IPS DF 6.9 (cell line): ENCODE measurements around the gene SLC38A6.

Experiments used
- DNase-seq: peaks from one replicate; pipeline ENCODE4 v3.0.0-alpha.2; 2013; ENCODE audit warnings: low read depth, low spot score
- H3K27ac ChIP-seq: one replicate; pipeline ENCODE4 v1.5.1; 2013; ENCODE audit warnings: low read length, control low read depth
- H3K27me3 ChIP-seq: 2 replicates; pipeline ENCODE4 v1.6.1; 2013; ENCODE audit warnings: mild to moderate bottlenecking, low read length; ENCODE audit not compliant: control insufficient read depth, insufficient read depth
- H3K36me3 ChIP-seq: 2 replicates; pipeline ENCODE4 v1.6.1; 2013; ENCODE audit warnings: low read length; ENCODE audit not compliant: control insufficient read depth, insufficient read depth
- H3K4me1 ChIP-seq: 2 replicates; pipeline ENCODE4 v1.6.1; 2013; ENCODE audit warnings: low read length; ENCODE audit not compliant: control insufficient read depth, insufficient read depth
- H3K4me3 ChIP-seq: 2 replicates; pipeline ENCODE4 v1.5.1; 2013; ENCODE audit warnings: mild to moderate bottlenecking, low read length
- H3K9me3 ChIP-seq: 2 replicates; pipeline ENCODE4 v1.6.1; 2013; ENCODE audit warnings: low read length, inconsistent platforms; ENCODE audit not compliant: control insufficient read depth, insufficient read depth
- WGBS: extraction: QIAGEN DNeasy Blood & Tissue Kit; methylation state at CpG from one replicate; pipeline ENCODE4 v1.1.7; 2013; ENCODE audit warnings: mixed read lengths, missing lambda C conversion rate; ENCODE audit not compliant: insufficient read length, insufficient coverage; 5-methylcytosine and 5-hydroxymethylcytosine counted together

The SLC38A6 gene

GRCh38 chr14:60958146-60958545 lies 22.9 kb upstream of the SLC38A6 start:
- no peak for DNase-seq
- Histone ChIP-seq H3K4me1 (no peaks in the 10 kb centered on the region), H3K27me3 (no peaks in the 10 kb centered on the region), H3K27ac (no peak overlapping the region), H3K9me3 (no peaks in the 10 kb centered on the region), H3K36me3 (no peaks in the 10 kb centered on the region), H3K4me3 (no peak overlapping the region)

GRCh38 chr14:60963761-60964160 lies 17.3 kb upstream of the SLC38A6 start:
- no peak overlapping the region for H3K27ac ChIP-seq
- no CpG with 5 or more reads among the region's 2 CpGs for WGBS

GRCh38 chr14:60964904-60965303 lies 16.1 kb upstream of the SLC38A6 start:
- Histone ChIP-seq H3K9me3 (no peaks in the 10 kb centered on the region), H3K4me3 (no peak overlapping the region), H3K4me1 (no peaks in the 10 kb centered on the region), H3K27me3 (no peaks in the 10 kb centered on the region), H3K27ac (no peak overlapping the region), H3K36me3 (no peaks in the 10 kb centered on the region)
- no peak for DNase-seq
- WGBS: no CpG with 5 or more reads among the region's 2 CpGs

More at GRCh38 chr14:60963761-60964160, 17.3 kb upstream of the SLC38A6 start:
- Histone ChIP-seq H3K27me3 (no peaks in the 10 kb centered on the region), H3K36me3 (no peaks in the 10 kb centered on the region), H3K9me3 (no peaks in the 10 kb centered on the region), H3K4me3 (no peak overlapping the region), H3K4me1 (no peaks in the 10 kb centered on the region)
- DNase-seq: no peak

GRCh38 chr14:60965402-60965801 lies 15.6 kb upstream of the SLC38A6 start:
- H3K4me3 ChIP-seq: no peak overlapping the region
- H3K36me3 ChIP-seq: no peaks in the 10 kb centered on the region
- H3K9me3 ChIP-seq: no peaks in the 10 kb centered on the region
- H3K27me3 ChIP-seq: no peaks in the 10 kb centered on the region
- no peak overlapping the region for H3K27ac ChIP-seq
- DNase-seq: no peak
- no peaks in the 10 kb centered on the region for H3K4me1 ChIP-seq

- H3K27ac ChIP-seq: no peak overlapping the region
- no peaks in the 10 kb centered on the region for H3K4me1 ChIP-seq
- no peak for DNase-seq
Measured at GRCh38 chr14:60968099-60968498, 12.9 kb upstream of the SLC38A6 start.

GRCh38 chr14:60968671-60969070 lies 12.4 kb upstream of the SLC38A6 start:
- H3K27me3 ChIP-seq: no peaks in the 10 kb centered on the region
- no peaks in the 10 kb centered on the region for H3K36me3 ChIP-seq
- H3K9me3 ChIP-seq: no peaks in the 10 kb centered on the region
- DNase-seq: no peak
- H3K4me3 ChIP-seq: no peak overlapping the region
- H3K27ac ChIP-seq: no peak overlapping the region
- no peaks in the 10 kb centered on the region for H3K4me1 ChIP-seq

More at GRCh38 chr14:60968099-60968498, 12.9 kb upstream of the SLC38A6 start:
- WGBS: no CpG with 5 or more reads among the region's 1 CpG
- no peaks in the 10 kb centered on the region for H3K36me3 ChIP-seq
- no peak overlapping the region for H3K4me3 ChIP-seq
- H3K9me3 ChIP-seq: no peaks in the 10 kb centered on the region
- H3K27me3 ChIP-seq: no peaks in the 10 kb centered on the region

- no peak overlapping the region for H3K4me3 ChIP-seq
- H3K27ac ChIP-seq: no peak overlapping the region
- H3K27me3 ChIP-seq: no peaks in the 10 kb centered on the region
- H3K9me3 ChIP-seq: no peaks in the 10 kb centered on the region
- WGBS: no CpG with 5 or more reads among the region's 2 CpGs
- no peak for DNase-seq
- no peaks in the 10 kb centered on the region for H3K36me3 ChIP-seq
- no peaks in the 10 kb centered on the region for H3K4me1 ChIP-seq
Measured at GRCh38 chr14:60970146-60970545, 10.9 kb upstream of the SLC38A6 start.

- whole genome bisulfite sequencing: no CpG with 5 or more reads among the region's 2 CpGs
- DNase-seq: no peak
Measured at GRCh38 chr14:60971271-60971670, 9.8 kb upstream of the SLC38A6 start.

GRCh38 chr14:60972295-60972694 lies 8.8 kb upstream of the SLC38A6 start:
- no peak overlapping the region for H3K4me3 ChIP-seq
- peaks cover 3% of the 10 kb centered on the region; the same call in 1 of the 2 replicates for H3K36me3 ChIP-seq
- no peaks in the 10 kb centered on the region for H3K4me1 ChIP-seq
- H3K27me3 ChIP-seq: no peaks in the 10 kb centered on the region
- no peak overlapping the region for H3K27ac ChIP-seq
- no peak for DNase-seq
- WGBS: no CpG with 5 or more reads among the region's 15 CpGs
- no peaks in the 10 kb centered on the region for H3K9me3 ChIP-seq

More at GRCh38 chr14:60971271-60971670, 9.8 kb upstream of the SLC38A6 start:
- no peaks in the 10 kb centered on the region for H3K27me3 ChIP-seq
- peaks cover 3% of the 10 kb centered on the region; the same call in 1 of the 2 replicates for H3K36me3 ChIP-seq
- no peaks in the 10 kb centered on the region for H3K9me3 ChIP-seq
- H3K4me3 ChIP-seq: no peak overlapping the region
- no peak overlapping the region for H3K27ac ChIP-seq
- no peaks in the 10 kb centered on the region for H3K4me1 ChIP-seq

GRCh38 chr14:60973070-60973469 lies 8.0 kb upstream of the SLC38A6 start:
- no peaks in the 10 kb centered on the region for H3K4me1 ChIP-seq
- DNase-seq: no peak
- peaks cover 3% of the 10 kb centered on the region; the same call in 1 of the 2 replicates for H3K36me3 ChIP-seq
- H3K9me3 ChIP-seq: no peaks in the 10 kb centered on the region
- WGBS: no CpG with 5 or more reads among the region's 3 CpGs
- no peak overlapping the region for H3K4me3 ChIP-seq
- H3K27ac ChIP-seq: no peak overlapping the region
- H3K27me3 ChIP-seq: no peaks in the 10 kb centered on the region

GRCh38 chr14:60974090-60974651 lies 6.9 kb upstream of the SLC38A6 start:
- Histone ChIP-seq H3K36me3 (peaks cover 3% of the 10 kb centered on the region; the same call in 1 of the 2 replicates), H3K9me3 (no peaks in the 10 kb centered on the region), H3K27ac (no peak overlapping the region), H3K4me3 (no peak overlapping the region), H3K27me3 (no peaks in the 10 kb centered on the region), H3K4me1 (no peaks in the 10 kb centered on the region)
- DNase-seq: no peak
- WGBS: 100% methylated on average over 1 of the region's 6 CpGs
